ENCODE results near the gene BTBD1. TPM values are rescaled to one million over a fixed set of nuclear protein-coding genes. Genes with fewer than 3 reads are reported as not detected.

The BTBD1 gene
- polyA plus RNA-seq, 2 of the 4 experiments (the other 2 are of a cell fraction) = 53.1 to 95.8 TPM

DNA sequence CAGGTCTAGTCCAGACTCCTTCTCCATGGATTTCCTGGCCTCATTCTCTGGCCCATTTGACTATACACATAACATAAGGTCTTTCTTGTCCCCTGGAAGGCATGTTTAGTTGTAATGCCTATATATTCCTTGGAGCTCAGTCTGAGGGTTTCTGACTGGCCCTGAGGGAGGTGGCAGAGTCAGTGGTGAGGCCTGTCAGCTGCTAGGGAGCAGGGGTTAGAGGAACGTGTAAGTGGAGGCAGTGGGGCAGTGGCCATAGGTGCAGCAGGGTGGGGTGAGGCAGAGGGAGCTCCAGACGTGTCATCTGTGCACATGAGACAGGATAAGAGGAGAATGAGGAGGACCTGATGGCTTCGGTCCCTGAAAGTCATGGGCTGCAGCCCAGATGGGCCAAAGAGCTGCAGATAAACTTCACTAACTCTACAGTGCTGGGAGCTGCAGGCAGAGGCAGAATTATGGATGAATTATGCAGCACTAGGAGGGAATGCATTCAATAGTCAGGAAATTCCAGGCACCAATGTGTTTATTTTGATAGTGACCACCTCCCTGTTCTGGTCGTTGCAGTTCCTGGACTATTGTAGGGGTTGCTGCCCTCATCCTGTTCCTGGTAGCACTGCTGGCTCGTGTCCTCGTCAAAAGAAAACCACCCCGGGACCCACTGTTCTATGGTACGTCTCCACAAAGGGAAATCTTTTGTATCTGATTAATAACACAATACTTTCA is 45.3 kb upstream of the BTBD1 start:
- no peak overlapping the region for H3K27ac ChIP-seq
- H3K4me2 ChIP-seq = no peak overlapping the region
- ATAC-seq = no peak
- FAIRE-seq = no peak
- peaks cover 9% of the 10 kb centered on the region; the same call in 1 of the 3 replicates for H3K4me1 ChIP-seq
- POLR2A ChIA-PET = no interaction called here
- no peak overlapping the region for H3K4me3 ChIP-seq
- no peak for DNase-seq (ENCODE audit: low read depth in 1 of 2, low spot score in 1 of 2)
- 64% methylated on average over 8 of the region's 8 CpGs for WGBS (ENCODE audit: missing lambda C conversion rate)
- TF ChIP-seq CHD4 (IDR thresholded peaks at IDR 0.05; ENCODE audit: borderline replicate concordance) (no peak), SREBF2 (IDR thresholded peaks at IDR 0.05) (no peak), FOXS1 (CRISPR knock-in tag; IDR thresholded peaks at IDR 0.05) (no peak)
- CTCF ChIA-PET = interaction anchor here (1.4 kb wide), 1 partner anchor 16 kb away, joined by 3 read pairs; no protein-coding TSS in a partner anchor
- no peaks in the 10 kb centered on the region for H3K9me3 ChIP-seq

DNA sequence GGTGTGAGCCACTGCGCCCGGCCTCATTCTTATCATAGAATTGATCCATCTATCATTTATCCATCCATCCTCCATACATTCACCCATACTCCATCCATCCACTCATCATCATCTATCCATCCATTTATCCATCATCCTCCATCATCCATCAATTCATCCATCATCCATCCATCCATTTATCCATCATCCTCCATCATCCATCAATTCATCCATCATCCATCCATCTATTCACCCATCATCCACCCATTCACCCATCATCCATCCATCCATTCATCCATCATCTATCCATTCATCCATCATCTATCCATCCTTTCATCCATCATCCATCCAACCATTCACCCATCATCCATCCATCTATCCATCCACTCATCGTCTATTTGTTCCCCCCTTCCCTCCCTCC is 44.1 kb upstream of the BTBD1 start:
- H3K4me3 ChIP-seq = no peak overlapping the region
- no peak for ATAC-seq
- no peaks in the 10 kb centered on the region for H3K9me3 ChIP-seq
- no peak overlapping the region for H3K4me2 ChIP-seq
- POLR2A ChIA-PET = no interaction called here
- FAIRE-seq = no peak
- CTCF ChIA-PET = interaction anchor here (0.5 kb wide), 1 partner anchor 43 kb away, joined by 3 read pairs; no protein-coding TSS in a partner anchor
- H3K27ac ChIP-seq = no peak overlapping the region
- no peak for DNase-seq (ENCODE audit: low read depth in 1 of 2, low spot score in 1 of 2)
- peaks cover 9% of the 10 kb centered on the region; the same call in 1 of the 3 replicates for H3K4me1 ChIP-seq
- TF ChIP-seq TP53 (CRISPR knock-in tag; IDR thresholded peaks at IDR 0.05) = no peak
- TF ChIP-seq FOSB (CRISPR knock-in tag; IDR thresholded peaks at IDR 0.05) = no peak
- TF ChIP-seq EP300 (IDR thresholded peaks at IDR 0.05) = no peak
- no peak for TF ChIP-seq GATA3 (IDR thresholded peaks at IDR 0.05; ENCODE audit: borderline replicate concordance)
- no peak for TF ChIP-seq HOXB13 (CRISPR knock-in tag; IDR thresholded peaks at IDR 0.05; ENCODE audit: low read depth)
- TF ChIP-seq, protein P1, sequence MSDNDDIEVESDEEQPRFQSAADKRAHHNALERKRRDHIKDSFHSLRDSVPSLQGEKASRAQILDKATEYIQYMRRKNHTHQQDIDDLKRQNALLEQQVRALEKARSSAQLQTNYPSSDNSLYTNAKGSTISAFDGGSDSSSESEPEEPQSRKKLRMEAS (IDR thresholded peaks at IDR 0.05) = no peak
- TF ChIP-seq EHF (CRISPR knock-in tag; IDR thresholded peaks at IDR 0.05) = no peak
- no peak for TF ChIP-seq SMC3 (IDR thresholded peaks at IDR 0.05)
- 59% methylated on average over 3 of the region's 3 CpGs for WGBS (ENCODE audit: missing lambda C conversion rate)

DNA sequence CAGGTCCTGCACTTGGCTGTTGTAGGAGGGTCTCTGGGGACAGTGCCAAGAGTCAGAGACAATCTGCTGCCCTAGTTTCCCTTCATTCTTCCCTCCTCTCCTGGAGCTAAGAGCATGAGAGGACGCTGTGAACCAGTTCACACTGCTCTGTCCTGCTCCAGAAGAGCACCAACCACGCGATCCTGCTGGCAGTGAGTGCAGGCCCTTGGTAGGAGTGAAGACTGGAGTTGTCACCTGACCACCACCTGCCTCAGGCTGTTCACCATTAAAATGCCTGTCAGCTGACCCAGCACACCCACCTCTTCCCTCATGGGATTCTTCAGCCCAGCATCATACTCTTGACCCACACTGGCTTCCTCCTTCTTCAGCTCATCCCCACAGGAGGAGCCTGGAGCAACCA is 43.3 kb upstream of the BTBD1 start:
- ChIA-PET POLR2A (interaction anchor here (1.5 kb wide), 1 partner anchor 43 kb away, joined by 3 read pairs; no protein-coding TSS in a partner anchor), CTCF (interaction anchor here (0.5 to 1.4 kb wide), 2 partner anchors 10 to 42 kb away, joined by 3 read pairs; no protein-coding TSS in a partner anchor)
- 61% methylated on average over 3 of the region's 3 CpGs for WGBS (ENCODE audit: missing lambda C conversion rate)
- no peak overlapping the region for H3K27ac ChIP-seq
- H3K4me2 ChIP-seq = no peak overlapping the region
- ATAC-seq (no peak), DNase-seq (ENCODE audit: low read depth in 1 of 2, low spot score in 1 of 2) (no peak), FAIRE-seq (no peak)
- H3K9me3 ChIP-seq = no peaks in the 10 kb centered on the region
- TF ChIP-seq HOXB13 (CRISPR knock-in tag; IDR thresholded peaks at IDR 0.05; ENCODE audit: low read depth) (no peak), CHD2 (IDR thresholded peaks at IDR 0.05; ENCODE audit: low read length, partially characterized antibody) (no peak), ZFP36 (IDR thresholded peaks at IDR 0.05; ENCODE audit: borderline replicate concordance, partially characterized antibody) (no peak), RAD21 (conservative IDR thresholded peaks at IDR 0.05 in 1 of 2, IDR thresholded peaks at IDR 0.05 in 1 of 2) (no peak), GATA3 (IDR thresholded peaks at IDR 0.05; ENCODE audit: borderline replicate concordance) (no peak), EP300 (IDR thresholded peaks at IDR 0.05) (no peak), JUN (IDR thresholded peaks at IDR 0.05) (no peak), KDM1A (IDR thresholded peaks at IDR 0.05; ENCODE audit: low read depth) (no peak), NR3C1 (IDR thresholded peaks at IDR 0.05) (no peak), TP53 (CRISPR knock-in tag; IDR thresholded peaks at IDR 0.05) (no peak), CBX2 (IDR thresholded peaks at IDR 0.05; ENCODE audit: borderline replicate concordance, low read depth) (no peak), HOXA7 (CRISPR knock-in tag; IDR thresholded peaks at IDR 0.05) (no peak), ZSCAN20 (CRISPR knock-in tag; IDR thresholded peaks at IDR 0.05) (no peak), FOSB (CRISPR knock-in tag; IDR thresholded peaks at IDR 0.05) (no peak)
- TF ChIP-seq, protein P2, sequence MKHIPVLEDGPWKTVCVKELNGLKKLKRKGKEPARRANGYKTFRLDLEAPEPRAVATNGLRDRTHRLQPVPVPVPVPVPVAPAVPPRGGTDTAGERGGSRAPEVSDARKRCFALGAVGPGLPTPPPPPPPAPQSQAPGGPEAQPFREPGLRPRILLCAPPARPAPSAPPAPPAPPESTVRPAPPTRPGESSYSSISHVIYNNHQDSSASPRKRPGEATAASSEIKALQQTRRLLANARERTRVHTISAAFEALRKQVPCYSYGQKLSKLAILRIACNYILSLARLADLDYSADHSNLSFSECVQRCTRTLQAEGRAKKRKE (CRISPR knock-in tag; IDR thresholded peaks at IDR 0.05; ENCODE audit: low read depth) = no peak
- TF ChIP-seq, protein P1 (IDR thresholded peaks at IDR 0.05) = no peak
- TF ChIP-seq, protein P3, sequence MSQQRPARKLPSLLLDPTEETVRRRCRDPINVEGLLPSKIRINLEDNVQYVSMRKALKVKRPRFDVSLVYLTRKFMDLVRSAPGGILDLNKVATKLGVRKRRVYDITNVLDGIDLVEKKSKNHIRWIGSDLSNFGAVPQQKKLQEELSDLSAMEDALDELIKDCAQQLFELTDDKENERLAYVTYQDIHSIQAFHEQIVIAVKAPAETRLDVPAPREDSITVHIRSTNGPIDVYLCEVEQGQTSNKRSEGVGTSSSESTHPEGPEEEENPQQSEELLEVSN (IDR thresholded peaks at IDR 0.05; ENCODE audit: borderline replicate concordance, low read depth) = no peak
- TF ChIP-seq, protein P4, sequence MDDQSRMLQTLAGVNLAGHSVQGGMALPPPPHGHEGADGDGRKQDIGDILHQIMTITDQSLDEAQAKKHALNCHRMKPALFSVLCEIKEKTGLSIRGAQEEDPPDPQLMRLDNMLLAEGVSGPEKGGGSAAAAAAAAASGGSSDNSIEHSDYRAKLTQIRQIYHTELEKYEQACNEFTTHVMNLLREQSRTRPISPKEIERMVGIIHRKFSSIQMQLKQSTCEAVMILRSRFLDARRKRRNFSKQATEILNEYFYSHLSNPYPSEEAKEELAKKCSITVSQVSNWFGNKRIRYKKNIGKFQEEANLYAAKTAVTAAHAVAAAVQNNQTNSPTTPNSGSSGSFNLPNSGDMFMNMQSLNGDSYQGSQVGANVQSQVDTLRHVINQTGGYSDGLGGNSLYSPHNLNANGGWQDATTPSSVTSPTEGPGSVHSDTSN (IDR thresholded peaks at IDR 0.05) = no peak
- H3K4me3 ChIP-seq = no peak overlapping the region
- peaks cover 9% of the 10 kb centered on the region; the same call in 1 of the 3 replicates for H3K4me1 ChIP-seq

Measured in A549 (cell line).